Measurements from ENCODE around the gene MEN1.

DNA sequence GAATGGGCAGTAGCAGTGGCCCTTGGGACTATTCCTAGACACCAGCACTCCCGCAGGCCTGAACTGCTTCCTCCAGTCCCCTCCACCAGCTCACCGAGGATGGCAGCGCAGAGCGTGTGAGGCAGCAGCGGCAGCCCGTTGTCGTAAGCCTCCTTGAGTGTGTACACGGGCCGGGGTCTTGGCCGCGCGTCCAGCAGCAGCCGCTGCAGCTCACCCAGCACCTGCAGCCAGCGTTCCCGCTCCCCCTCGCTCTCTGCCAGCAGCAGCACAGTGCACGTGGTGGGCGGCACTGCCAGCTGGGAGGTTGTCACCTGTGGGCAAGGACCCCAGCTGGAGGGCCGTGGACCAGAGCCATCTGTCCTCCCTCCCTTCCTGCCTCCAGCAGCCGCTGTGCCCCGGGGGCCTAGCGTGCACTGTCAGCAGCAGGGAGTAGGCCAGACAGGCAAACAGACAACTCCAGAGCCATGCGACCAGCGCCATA is 21.1 kb upstream of the MEN1 start:
- TF ChIP-seq, protein P1, sequence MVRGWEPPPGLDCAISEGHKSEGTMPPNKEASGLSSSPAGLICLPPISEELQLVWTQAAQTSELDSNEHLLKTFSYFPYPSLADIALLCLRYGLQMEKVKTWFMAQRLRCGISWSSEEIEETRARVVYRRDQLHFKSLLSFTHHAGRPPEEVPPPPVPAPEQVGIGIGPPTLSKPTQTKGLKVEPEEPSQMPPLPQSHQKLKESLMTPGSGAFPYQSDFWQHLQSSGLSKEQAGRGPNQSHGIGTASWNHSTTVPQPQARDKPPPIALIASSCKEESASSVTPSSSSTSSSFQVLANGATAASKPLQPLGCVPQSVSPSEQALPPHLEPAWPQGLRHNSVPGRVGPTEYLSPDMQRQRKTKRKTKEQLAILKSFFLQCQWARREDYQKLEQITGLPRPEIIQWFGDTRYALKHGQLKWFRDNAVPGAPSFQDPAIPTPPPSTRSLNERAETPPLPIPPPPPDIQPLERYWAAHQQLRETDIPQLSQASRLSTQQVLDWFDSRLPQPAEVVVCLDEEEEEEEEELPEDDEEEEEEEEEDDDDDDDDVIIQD (CRISPR knock-in tag; IDR thresholded peaks at IDR 0.05; ENCODE audit: low read depth), result no peak
- TF ChIP-seq NBN (conservative IDR thresholded peaks at IDR 0.05), result no peak
- TF ChIP-seq, protein P2, sequence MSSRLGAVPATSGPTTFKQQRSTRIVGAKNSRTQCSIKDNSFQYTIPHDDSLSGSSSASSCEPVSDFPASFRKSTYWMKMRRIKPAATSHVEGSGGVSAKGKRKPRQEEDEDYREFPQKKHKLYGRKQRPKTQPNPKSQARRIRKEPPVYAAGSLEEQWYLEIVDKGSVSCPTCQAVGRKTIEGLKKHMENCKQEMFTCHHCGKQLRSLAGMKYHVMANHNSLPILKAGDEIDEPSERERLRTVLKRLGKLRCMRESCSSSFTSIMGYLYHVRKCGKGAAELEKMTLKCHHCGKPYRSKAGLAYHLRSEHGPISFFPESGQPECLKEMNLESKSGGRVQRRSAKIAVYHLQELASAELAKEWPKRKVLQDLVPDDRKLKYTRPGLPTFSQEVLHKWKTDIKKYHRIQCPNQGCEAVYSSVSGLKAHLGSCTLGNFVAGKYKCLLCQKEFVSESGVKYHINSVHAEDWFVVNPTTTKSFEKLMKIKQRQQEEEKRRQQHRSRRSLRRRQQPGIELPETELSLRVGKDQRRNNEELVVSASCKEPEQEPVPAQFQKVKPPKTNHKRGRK (CRISPR knock-in tag; IDR thresholded peaks at IDR 0.05), result no peak
- no peak for TF ChIP-seq CEBPB (IDR thresholded peaks at IDR 0.05; ENCODE audit: borderline replicate concordance, low read depth, low read length)
- no peak for TF ChIP-seq ATF1 (CRISPR knock-in tag; IDR thresholded peaks at IDR 0.05)
- TF ChIP-seq, protein P3, sequence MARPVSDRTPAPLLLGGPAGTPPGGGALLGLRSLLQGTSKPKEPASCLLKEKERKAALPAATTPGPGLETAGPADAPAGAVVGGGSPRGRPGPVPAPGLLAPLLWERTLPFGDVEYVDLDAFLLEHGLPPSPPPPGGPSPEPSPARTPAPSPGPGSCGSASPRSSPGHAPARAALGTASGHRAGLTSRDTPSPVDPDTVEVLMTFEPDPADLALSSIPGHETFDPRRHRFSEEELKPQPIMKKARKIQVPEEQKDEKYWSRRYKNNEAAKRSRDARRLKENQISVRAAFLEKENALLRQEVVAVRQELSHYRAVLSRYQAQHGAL (CRISPR knock-in tag; IDR thresholded peaks at IDR 0.05; ENCODE audit: not compliant biosample characterization), result no peak
- TF ChIP-seq STAT5B (CRISPR knock-in tag; IDR thresholded peaks at IDR 0.05), result no peak
- no peak for TF ChIP-seq TBP (CRISPR knock-in tag; IDR thresholded peaks at IDR 0.05)
- no peak for TF ChIP-seq HDAC2 (CRISPR knock-in tag; IDR thresholded peaks at IDR 0.05)
- TF ChIP-seq ZNF556 (CRISPR knock-in tag; IDR thresholded peaks at IDR 0.05; ENCODE audit: borderline replicate concordance), result no peak
- TF ChIP-seq, protein P4, sequence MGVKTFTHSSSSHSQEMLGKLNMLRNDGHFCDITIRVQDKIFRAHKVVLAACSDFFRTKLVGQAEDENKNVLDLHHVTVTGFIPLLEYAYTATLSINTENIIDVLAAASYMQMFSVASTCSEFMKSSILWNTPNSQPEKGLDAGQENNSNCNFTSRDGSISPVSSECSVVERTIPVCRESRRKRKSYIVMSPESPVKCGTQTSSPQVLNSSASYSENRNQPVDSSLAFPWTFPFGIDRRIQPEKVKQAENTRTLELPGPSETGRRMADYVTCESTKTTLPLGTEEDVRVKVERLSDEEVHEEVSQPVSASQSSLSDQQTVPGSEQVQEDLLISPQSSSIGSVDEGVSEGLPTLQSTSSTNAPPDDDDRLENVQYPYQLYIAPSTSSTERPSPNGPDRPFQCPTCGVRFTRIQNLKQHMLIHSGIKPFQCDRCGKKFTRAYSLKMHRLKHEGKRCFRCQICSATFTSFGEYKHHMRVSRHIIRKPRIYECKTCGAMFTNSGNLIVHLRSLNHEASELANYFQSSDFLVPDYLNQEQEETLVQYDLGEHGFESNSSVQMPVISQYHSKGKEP (CRISPR knock-in tag; IDR thresholded peaks at IDR 0.05), result no peak

Data from HepG2 (cell line).